Measurements from ENCODE around the gene TCF25.
A peak's percentile ranks its signal among the peaks of the same experiment; 100 is the strongest.
"Not testable (repeated sequence)": the region's sequence is repeated elsewhere in the genome, so short reads cannot be mapped to it uniquely, and the experiment has no call there.

Gene TCF25

GRCh38 chr16:89844739-89845339 is 28.6 kb upstream of the TCF25 start:
- no peak for DNase-seq (ENCODE audit: low read depth)

DNA sequence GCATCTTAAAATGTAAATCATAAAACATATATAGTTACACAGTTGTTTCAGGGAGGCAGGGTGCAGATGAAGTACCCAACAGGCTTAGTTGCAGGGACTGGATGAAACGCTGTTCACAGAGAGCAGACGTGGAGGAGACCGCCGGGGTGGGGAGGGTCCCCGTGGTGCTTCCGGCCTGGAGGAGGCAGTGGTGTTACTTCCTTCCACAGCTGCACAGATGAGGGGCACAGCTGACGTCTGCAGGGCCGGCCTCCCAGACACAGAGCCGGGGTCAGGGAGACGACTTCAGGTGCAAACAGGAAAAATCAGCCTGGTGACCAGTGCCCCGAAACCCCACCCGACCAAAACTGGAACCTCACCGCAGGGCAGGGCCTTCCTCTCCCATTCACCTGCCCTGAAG is 28.0 kb upstream of the TCF25 start:
- no peak for DNase-seq (ENCODE audit: low read depth)

GRCh38 chr16:89847051-89847939 is 26.1 kb upstream of the TCF25 start:
- no peak for DNase-seq (ENCODE audit: low read depth)

GRCh38 chr16:89847940-89848297 is 25.5 kb upstream of the TCF25 start:
- no peak for DNase-seq (ENCODE audit: low read depth)

DNA sequence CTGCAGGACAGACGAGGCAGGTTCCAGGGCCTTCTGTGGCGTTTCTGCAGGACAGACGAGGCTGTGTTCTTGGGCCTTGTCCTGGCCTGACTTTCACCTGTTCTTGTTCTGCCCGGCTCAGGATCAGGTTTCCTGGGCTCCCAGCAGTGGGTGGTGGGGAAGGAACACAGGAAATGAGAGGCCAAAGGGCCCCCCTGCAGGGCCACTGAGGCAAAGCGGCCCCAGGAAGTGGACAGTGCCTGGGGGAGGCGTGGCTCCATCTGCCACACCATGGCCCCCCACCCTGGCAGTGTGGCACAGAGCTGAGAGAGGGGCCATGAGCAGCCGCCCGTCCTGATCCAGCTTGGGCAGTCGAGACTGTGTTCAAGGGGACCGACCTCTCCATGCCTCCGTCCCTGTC is 24.4 kb upstream of the TCF25 start:
- DNase-seq (ENCODE audit: low read depth): no peak

DNA sequence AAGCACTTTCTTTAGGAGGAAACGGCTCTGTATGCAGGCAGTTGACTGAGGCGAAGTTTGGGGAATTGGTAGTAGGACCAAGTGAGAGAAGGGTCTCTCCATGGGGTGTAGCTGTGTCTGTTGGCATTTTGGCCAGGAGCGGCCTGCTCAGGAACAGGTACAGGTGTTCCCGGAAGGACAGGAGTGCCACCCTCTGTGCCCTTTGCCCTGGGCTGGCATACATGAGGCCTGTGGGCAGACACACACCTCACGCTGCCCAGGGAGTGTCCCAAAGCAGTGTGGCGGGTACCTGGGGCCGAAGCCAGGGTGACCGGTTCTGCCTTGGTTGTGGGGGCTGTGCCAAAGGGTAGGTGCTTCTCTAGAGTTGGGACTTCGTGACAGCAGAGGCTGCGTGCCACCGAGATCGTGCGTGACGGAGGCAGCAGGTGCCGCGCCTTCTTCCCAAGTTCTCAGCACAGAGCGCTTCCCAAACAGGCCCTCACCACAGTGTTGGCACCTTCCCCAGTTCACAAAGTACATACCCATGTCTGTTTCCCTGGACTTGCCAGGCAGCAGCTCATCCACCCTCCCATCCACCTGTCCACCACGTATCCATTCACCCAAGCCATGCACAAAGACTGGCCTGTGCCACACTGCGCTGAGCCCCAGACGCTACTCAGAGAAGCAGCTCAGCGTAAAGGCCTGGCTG is 19.9 kb upstream of the TCF25 start:
- no peak for DNase-seq (ENCODE audit: low read depth)

DNA sequence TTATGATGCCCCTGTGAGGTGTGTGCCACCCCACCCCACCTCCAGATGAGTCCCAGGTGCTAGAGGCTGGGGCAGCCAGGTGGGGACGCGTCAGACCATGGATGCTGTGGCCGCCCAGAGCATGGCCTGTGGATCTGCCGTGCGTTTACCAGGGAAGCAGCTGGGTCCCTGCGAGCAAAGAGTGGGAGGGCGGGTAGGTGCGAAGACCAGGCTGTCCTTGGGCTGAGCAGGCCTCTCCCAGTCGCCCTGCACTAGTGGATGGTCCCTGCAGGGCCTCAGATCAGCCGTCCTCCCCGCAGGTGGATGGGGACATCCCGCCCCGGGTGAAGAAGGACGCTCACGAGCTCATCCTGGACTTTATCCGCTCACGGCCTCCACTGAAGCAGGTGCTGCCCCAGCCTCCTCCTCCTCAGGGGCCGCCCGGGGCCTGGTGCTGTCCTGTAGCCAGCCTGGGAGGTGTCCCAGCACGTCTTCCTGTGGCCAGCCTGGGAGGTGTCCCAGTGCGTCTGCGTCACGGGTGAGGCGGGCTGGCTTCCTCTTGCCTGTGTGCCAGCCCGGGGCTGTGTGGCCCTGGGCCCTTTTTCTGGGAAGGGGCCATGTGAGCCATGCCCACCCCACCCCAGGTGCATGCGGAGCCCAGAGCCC is 18.0 kb upstream of the TCF25 start:
- DNase-seq (ENCODE audit: low read depth): no peak

- DNase-seq (ENCODE audit: low read depth): no peak
Measured at GRCh38 chr16:89855986-89856385, 17.4 kb upstream of the TCF25 start.

DNA sequence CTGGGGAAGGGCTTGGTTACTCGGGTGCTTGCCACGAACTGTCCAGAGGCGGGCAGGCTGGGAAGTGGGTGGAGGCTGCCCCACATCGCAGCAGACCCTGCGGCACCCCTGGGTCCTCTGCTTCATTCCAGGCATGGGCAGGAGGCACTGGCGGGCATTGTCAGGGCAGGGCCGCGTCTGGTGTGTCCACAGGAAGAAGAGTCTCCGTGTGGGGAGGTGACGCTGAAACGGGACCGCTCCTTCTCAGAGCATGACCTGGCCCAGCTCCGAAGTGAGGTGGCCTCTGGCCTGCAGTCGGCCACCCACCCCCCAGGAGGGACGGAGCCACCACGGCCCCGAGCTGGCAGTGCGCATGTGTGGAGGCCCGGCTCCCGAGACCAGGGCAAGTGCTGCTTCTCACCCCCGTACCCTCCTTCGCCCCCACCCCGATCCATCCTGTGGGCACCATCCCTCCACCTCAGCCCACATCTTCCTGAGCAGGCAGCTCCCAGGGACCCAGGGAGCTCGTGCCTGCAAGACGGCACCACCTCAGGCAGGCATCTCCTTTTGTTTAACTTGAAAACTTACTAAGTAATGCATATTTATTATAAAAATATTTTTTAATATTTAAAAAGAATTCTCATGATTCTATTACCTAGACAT is 14.3 kb upstream of the TCF25 start:
- no peak for DNase-seq (ENCODE audit: low read depth)

- no peak for DNase-seq (ENCODE audit: low read depth)
Measured at GRCh38 chr16:89859615-89860007, 13.8 kb upstream of the TCF25 start.

GRCh38 chr16:89860747-89861304 is 12.6 kb upstream of the TCF25 start:
- no peak for DNase-seq (ENCODE audit: low read depth)

GRCh38 chr16:89861648-89862047 is 11.7 kb upstream of the TCF25 start:
- DNase-seq (ENCODE audit: low read depth): no peak

GRCh38 chr16:89862732-89863131 is 10.7 kb upstream of the TCF25 start:
- DNase-seq (ENCODE audit: low read depth): no peak

DNA sequence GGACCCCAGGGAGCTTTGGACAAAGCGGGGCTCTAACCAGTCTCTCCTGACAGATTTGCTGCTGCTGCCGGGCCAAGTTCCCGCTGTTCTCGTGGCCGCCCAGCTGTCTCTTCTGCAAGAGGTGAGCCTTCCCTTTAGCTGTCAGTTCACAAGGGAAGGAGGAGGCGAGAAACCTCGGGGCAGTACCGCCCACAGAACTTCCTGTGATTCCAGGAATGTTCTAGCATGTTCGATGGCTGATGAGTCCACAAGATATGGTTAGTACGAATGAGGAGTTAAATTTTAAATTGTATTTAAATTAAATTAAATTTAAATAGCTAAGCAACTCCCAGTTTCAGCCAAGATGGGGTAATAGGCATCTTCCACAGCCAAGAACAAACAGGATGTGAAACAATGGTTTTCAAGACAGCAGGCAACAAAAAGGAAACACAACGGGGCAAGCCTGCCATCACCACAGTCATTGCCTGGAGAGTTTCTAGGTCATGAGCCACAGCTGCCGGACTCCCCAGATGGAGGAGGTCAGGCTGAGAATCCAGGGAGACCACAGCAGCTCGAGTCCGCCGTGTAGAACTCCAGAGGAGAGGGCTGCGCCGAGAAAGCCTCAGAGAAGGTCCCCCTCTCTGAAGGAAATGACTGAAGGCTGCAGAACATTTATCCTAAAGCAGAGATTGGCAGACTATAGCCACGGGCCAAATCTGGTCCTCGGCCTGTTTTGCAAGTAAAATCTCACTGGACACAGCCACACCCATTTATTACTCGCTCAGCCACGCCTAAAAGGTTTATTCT is 9.5 kb upstream of the TCF25 start:
- no peak for DNase-seq (ENCODE audit: low read depth)

DNA sequence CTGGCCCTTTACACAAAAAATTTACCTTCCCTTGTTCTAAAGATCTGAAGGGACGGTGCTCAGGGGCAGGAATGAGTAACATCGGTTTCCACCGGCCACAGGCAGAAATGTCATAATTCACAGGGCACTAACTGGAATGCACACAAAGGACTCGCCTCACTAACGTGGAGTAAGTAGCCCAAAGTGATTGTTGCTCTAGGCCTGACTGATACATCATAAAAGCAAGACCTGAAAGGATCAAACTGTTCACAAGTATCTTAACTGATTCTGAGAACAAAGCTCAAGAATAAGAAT is 8.9 kb upstream of the TCF25 start:
- no peak for DNase-seq (ENCODE audit: low read depth)

GRCh38 chr16:89867918-89868317 is 5.5 kb upstream of the TCF25 start:
- DNase-seq (ENCODE audit: low read depth): no peak

GRCh38 chr16:89869911-89870310 is 3.5 kb upstream of the TCF25 start:
- no peak for DNase-seq (ENCODE audit: low read depth)

GRCh38 chr16:89870440-89870839 is 3.0 kb upstream of the TCF25 start:
- DNase-seq (ENCODE audit: low read depth): no peak

DNA sequence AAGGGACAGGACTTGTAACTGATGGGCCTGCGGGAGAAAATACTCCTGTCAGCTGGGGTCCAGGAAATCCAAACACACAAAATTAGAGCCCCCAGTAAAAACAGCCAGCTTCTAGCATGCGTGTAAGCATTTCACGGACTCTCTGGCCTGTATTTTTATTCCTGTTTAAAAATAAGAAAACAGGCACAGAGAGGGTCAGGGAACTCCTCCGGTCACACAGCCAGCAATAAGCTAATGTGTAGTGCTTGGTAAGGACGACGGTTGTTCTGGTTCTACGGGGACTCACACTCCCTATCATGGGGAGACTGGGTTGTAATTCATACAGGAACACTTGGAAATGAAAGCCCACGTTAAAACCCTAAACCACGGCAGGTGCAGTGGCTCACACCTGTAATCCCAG is 1.5 kb upstream of the TCF25 start:
- DNase-seq (ENCODE audit: low read depth): no peak

GRCh38 chr16:89873972-89874689 is 739 bp downstream of the TCF25 start:
- peak; percentile 89 for DNase-seq (ENCODE audit: low read depth)

DNA sequence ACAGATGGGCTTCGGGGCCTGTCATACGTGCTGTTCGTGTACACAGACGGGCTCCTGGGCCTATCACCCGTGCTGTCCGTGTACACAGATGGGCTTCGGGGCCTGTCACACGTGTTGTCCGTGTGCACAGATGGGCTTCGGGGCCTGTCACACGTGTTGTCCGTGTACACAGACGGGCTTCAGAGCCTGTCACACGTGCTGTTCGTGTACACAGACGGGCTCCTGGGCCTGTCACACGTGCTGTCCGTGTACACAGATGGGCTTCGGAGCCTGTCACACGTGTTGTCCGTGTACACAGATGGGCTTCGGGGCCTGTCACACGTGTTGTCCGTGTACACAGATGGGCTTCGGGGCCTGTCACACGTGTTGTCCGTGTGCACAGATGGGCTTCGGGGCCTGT is 5.7 kb downstream of the TCF25 start:
- DNase-seq (ENCODE audit: low read depth): not testable (repeated sequence)
